Stomach (tissue), 4 donors: ENCODE data around the gene SH3GL2.

ENCODE experiments used
- CTCF ChIP-seq, 7 experiments: fragments of 450-650 bp in 4 of 7; fragments of 200-600 bp in 3 of 7; sonication (generic) in 3 of 7; IDR thresholded peaks; one replicate each; pipeline ENCODE4 v1.5.1; 2016 to 2019; ENCODE audit warnings: antibody characterized with exemption in 7 of 7, control low read depth in 2 of 7, mild to moderate bottlenecking in 1 of 7
- EP300 ChIP-seq: sonication (generic); formaldehyde crosslinking; IDR thresholded peaks from one replicate; pipeline ENCODE4 v1.6.1; 2017; ENCODE audit warnings: antibody characterized with exemption
- POLR2AphosphoS5 ChIP-seq, 3 donors: sonication (generic); formaldehyde crosslinking; IDR thresholded peaks; one replicate each; pipeline ENCODE4 v1.6.1; 2016; ENCODE audit warnings: antibody characterized with exemption in 3 of 3

GRCh38 chr9:17555362-17556054, 23.4 kb upstream of the SH3GL2 start:
- TF ChIP-seq CTCF (IDR thresholded peaks at IDR 0.05) (no peak), POLR2AphosphoS5 (IDR thresholded peaks at IDR 0.05) (no peak), EP300 (no peak)
